ENCODE measurements around the gene PRR3.
A peak's percentile ranks its signal among the peaks of the same experiment; 100 is the strongest.

PRR3 gene

DNA sequence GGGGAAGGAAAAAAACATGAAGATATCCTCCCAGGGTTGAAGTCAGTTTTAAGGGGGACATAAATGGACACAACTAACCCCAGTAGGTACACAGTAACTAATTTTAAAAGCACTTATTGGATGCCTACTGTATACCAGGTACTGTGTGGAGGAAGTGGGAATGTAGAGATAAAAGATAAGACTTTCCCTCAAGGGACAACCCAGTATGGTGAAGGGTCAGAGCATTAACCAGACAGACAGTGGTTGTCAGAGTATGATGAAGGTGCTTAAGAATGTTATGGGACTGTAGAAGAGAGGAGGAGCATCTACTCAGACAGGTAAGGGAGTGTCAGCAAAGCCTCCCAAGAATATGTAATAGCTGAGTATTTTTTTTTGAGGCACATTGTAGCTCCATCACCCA lies 15.1 kb downstream of the PRR3 start:
- no peak for ATAC-seq

DNA sequence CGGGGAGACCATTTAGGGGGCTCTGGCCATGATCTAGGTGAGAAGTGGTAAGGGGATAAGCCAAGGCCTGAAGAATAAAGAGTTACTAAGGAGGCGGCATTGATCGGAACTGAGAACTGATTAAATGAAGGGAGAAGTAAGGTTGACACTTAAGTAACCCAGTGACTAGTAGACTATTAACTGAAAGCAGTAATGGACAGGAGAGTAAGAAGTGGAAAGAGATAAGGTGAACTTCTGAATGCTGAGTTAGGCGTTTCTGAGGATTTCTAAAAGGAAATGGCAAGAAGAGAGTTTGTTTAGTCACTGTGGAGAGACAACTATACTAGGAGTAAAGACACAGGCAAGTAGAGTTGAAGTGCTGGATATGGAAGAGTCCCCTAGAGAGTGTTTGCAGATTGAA lies 16.0 kb downstream of the PRR3 start:
- ATAC-seq: no peak

DNA sequence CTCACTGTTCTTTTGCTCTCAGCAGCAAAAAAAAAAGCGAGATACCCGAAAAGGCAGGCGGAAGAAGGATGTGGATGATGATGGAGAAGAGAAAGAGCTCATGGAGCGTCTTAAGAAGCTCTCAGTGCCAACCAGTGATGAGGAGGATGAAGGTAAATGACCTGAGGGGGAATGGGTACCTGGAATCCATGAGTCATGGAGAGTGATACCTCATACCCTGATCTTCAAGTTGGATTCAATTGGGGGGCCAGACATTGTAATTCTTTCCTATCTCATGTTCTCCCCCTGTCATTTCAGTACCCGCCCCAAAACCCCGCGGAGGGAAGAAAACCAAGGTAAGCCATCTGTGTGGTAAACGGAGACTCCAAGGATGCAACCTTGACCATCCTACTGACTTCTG lies 21.0 kb downstream of the PRR3 start:
- no peak for ATAC-seq

DNA sequence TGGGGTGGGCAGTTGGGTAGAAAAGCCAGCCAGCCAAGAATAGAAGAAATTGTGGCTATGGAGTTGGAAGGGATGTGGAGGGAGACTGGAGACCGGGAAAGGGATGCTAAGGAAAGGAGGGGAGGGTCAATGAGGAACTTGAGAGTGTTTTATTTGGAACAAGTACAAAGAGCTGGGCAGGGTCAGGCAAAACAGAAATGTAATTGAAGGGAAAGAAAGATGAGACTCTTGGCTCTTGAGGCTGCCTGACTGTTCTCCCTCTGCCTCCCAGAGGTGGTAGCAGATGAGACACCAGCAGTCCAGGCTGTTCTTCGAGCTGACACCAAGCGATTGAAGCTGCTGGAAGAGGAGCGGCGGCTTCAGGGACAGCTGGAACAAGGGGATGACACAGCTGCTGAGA lies 26.8 kb downstream of the PRR3 start:
- ATAC-seq: no peak

DNA sequence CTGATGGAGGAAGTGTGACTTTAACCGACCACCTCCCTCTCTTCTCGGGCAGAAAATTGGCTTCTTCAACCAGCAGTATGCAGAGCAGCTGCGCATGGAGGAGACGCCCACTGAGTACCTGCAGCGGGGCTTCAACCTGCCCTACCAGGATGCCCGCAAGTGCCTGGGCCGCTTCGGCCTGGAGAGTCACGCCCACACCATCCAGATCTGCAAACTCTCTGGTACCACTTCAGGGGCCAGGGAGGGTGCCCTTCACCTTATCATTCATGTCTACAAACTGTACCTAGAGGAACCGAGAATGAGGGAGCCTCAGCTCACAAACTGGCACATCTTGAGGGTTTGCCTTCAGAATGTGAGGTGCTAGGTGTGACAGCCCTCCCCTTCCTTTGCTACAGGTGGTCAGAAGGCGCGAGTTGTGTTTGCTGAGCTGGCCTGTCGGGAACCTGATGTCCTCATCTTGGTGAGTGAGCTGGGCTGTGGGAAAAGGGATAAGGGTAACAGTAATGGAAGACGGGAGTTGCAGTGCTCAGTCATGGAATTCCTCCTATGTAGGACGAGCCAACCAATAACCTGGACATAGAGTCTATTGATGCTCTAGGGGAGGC lies 32.8 kb downstream of the PRR3 start:
- no peak for ATAC-seq

DNA sequence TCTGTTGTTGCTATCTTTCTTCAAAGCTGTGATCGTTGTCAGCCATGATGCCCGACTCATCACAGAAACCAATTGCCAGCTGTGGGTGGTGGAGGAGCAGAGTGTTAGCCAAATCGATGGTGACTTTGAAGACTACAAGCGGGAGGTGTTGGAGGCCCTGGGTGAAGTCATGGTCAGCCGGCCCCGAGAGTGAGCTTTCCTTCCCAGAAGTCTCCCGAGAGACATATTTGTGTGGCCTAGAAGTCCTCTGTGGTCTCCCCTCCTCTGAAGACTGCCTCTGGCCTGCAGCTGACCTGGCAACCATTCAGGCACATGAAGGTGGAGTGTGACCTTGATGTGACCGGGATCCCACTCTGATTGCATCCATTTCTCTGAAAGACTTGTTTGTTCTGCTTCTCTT lies 33.4 kb downstream of the PRR3 start:
- ATAC-seq: peak in 1 of 2 donors; percentile 34

DNA sequence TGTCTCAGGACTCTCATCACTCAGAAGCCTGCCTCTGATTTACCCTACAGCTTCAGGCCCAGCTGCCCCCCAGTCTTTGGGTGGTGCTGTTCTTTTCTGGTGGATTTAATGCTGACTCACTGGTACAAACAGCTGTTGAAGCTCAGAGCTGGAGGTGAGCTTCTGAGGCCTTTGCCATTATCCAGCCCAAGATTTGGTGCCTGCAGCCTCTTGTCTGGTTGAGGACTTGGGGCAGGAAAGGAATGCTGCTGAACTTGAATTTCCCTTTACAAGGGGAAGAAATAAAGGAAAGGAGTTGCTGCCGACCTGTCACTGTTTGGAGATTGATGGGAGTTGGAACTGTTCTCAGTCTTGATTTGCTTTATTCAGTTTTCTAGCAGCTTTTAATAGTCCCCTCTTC lies 33.9 kb downstream of the PRR3 start:
- peak in 1 of 2 donors; percentile 18 for ATAC-seq

DNA sequence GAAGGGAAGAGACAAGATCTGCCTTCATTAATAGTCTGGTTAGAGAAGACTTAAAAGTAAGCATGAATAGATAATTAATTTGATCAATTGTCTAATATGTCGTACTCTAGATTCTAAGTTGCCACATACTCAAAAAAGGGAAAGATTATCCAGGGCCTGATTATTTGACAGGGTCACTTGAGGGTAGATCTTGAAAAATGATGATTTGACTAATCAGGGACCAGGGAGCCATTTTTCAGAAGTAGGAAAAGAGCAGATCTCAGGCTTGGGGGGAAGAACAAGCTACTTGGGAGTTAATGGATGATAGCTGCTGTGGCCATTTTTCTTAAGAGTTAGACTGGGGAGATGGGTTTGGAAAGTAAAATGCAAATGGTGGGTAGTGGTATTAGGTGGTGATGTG lies 35.2 kb downstream of the PRR3 start:
- ATAC-seq: no peak

DNA sequence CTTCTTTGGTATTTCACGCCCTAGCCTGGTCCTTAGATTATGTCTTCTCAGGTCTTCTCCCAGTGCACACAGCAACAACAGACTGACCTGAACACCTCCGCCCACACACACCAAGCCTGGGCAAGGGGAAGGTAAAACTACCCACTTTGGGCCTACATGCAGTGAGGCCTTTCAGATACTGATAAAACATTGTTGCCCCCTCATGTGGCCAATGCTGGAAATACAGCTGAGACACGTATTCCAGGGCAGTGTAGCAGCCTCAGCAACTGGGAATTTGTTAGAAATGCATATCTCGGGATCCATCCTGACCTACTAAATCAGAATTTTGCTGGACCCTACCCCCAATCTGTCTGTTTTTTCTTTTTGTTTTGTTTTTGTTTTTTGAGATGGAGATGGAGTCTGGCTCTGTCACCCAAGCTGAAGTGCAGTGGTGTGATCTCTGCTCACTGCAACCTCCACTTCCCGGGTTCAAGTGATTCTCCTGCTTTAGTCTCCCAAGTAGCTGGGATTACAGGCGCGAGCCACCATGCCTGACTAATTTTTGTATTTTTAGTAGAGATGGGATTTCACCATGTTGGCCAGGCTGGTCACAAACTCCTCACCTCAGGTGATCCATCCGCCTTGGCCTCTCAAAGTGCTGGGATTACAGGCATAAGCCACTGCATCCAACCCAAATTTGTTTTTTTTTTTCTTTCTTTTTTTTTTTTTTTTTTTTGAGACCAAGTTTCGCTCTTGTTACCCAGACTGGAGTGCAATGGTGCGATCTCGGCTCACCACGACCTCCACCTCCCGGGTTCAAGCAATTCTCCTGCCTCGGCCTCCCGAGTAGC lies 40.4 kb downstream of the PRR3 start:
- ATAC-seq: peak; percentile 76 to 81

DNA sequence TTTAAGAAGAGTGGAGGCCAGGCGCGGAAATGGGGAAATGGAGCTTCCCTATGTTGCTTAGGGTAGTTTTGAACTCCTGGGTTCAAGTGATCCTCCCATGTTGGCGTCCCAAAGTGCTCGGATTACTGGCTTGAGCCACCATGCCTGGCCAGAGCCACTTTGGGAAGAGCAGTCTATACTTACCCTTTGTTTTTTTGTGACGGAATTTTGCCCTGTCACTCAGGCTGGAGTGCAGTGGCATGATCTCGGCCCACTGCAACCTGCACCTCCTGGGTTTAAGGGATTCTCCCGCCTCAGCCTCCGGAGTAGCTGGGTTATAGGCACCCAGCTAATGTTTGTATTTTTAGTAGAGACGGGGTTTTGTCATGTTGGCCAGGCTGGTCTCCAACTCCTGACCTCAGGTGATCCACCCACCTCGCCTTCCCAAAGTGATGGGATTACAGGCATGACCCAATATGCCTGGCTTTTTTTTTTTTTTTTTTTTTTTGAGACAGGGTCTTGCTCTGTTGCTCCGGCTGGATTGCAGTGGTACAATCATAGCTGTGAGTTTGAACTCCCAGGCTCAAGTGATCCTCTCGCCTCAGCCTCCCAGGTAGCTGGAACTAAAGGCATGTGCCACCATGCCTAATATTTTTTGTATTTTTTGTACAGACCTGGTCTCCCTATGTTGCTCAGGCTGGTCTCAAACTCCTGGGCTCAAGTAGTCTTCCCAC lies 42.0 kb downstream of the PRR3 start:
- no peak for ATAC-seq

DNA sequence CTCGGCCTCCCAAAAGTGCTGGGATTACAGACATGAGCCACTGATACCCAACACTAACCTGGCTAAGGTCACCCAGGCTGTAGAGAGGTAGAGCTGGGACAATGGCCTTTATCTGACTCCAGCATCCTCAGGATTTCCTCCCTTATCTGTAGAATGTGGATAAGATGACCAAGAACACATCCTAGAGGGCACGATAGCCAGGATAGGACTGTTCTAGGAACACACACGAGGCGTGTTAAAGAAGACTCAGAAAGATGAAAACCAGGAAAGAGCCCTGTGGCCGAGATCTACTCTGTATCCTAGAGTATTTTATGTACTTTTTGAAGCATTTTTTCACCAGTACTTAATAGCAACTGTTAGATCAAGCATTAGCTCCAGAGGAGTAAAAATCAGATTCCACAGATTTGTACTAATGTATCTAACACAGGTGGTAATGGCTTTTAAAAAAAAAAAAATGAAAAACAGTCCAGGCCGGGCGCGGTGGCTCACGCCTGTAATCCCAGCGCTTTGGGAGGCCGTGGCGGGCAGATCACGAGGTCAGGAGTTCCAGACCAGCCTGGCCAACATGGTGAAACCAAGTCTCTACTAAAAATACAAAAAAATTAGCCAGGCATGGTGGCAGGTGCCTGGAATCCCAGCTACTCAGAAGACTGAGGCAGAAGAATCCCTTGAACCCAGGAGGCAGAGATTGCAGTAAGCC lies 42.7 kb downstream of the PRR3 start:
- ATAC-seq: no peak

DNA sequence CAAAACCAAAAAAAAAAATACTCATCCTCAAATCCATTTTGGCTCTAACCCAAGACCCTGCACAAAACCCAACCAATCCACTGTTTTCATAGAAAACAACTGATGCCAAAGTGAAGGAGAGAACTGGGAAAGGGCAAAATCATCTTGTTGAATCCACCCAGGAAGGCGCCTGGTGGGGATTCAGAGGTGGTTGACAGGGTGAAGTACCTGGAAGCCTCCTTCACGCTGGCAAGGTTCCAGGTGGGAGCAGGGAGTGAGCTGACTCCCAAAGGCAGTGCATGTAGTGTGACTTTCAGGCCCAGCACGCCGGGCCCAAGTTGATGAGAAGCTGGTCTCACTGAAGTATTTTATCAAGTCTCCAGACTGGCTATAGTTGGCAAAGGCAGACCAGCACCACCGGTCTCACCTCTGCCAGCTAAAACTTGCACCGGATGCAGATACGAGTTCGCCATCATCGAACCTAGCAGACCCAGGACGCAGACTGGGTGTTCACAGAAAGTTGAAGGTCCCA lies 43.4 kb downstream of the PRR3 start:
- ATAC-seq: no peak

DNA sequence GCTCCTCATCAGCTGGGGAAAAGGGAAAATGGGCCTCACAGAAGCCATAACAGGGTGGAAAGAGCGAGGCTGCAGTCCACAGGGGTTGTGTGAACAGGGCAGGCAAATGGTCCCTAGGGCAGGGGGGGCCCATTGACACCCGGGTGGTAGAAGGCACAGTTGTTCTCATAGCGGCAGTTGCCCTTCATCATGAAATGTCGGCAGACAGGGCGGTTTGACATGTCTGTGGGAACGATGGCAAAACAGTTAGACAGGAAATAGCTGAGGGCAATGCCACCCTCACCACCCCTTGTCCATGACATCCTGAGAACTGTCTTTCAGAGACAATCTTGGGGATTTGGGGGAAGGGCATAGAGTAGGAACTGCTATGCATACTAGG lies 44.3 kb downstream of the PRR3 start:
- no peak for ATAC-seq

DNA sequence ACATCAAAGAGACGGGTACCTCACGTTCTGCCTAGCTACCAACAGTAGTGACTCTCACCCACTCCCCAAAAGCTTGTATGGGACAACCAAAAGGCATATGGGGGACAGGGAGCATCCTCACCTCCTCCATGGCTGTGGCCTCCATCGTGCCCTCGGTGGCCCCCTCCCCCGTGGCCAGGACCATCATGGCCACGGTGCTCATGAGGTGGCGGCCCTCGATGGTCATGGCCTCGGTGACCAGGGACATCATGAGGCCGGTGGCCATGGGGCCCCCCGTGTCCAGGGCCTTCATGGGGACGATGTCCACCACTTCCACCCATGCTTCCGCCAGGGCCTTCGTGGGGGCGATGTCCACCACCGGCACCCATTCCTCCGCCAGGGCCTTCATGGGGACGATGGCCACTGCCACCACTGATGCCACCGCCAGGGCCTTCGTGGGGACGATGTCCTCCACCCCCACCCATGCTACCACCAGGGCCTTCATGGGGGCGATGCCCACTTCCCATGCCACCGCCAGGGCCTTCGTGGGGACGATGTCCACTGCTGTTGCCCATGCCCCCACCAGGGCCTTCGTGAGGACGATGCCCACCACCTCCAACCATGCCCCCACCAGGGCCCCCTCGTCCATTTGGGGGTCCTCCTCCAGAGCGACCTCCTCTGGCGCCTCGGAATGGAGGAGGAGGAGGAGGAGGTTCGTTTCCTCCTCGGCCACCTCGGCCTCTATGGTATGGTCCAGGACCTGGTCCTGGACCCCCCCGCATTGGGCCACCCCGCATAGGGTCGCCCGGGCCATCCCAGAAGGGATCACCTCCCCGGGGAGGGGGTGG lies 44.9 kb downstream of the PRR3 start:
- ATAC-seq: no peak

DNA sequence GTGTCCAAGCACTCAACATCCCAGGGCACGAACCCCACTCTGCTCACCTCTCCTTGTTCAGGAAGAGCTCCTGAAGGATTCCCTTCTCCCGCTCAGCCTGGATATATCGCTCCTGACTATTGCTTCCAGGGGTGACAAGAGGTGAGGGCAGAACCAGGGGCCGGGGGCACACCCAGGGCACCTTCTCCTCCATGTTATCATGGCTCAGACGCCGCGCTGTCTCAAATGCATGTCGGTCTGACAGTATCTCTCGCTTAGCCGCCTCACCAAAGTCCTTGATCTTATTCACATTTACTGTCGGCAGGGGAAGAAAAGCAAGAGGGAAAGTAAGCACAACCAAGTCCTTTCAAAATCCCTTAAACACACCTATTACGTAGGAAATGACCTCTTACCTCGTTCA lies 46.9 kb downstream of the PRR3 start:
- ATAC-seq: no peak

DNA sequence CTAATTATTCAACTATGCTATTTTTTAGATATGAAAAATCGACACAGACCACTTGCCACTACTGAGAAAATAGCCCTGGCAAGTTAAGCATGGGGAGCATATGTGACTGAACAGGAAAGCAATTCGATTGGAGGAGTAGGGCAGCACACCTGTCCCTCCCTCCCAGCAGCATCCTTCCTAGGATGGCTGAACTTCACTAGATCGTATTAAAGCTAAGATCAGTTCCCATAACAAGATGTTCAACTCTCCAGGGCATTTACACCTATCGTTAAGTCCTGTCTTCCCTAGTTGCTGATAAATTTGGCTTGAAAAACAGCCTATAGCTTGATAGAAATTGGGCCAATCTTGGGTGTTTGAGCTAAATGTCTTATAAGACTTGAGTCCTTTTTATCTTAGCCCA lies 53.0 kb downstream of the PRR3 start:
- no peak for ATAC-seq

DNA sequence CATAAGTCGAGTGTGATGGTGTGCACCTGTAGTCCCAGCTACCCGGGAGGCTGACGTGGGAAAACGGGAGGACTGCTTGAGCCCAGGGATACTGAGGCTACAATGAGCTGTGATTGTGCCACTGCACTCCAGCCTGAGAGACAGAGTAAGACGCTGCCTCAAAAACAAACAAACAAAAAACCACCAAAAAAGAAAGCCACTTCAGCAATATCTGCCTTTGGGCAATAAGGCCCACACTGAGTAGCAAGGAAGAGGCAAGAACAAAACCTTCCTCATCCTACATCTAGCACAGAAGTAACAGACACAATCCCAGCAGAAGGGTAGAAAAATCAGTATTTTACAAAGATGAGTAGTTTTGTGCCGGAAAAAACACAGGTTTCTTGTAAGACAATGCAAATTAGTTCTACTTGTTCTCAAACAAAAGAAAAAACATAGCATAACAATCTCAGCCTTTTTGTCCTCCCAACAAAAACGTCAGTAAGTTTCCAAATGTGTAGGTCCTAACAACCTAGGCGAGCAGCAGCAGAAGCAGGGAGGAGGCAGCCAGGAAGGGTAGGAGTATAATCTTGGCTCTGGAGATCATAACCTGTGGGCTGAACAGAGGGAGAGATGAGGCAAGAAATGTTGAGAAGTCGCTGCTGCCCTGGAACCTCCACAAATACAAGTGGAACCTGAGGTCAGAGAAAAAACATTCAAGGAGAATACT lies 54.2 kb downstream of the PRR3 start:
- ATAC-seq: no peak

DNA sequence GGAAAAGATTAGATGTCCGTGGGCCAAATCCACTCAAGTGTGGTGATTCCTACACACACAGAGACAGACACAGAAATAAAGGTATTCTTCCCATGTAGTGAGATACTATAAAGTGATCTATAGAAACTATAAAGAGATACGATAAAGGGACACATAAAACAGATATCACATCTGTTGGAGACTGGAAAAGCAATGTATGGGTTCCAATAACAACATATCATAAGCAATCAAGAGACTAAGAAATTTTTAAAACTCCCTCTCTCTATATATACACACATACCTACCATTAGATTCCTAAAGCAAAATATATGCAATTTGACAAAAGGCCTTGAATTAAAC lies 54.7 kb downstream of the PRR3 start:
- no peak for ATAC-seq

DNA sequence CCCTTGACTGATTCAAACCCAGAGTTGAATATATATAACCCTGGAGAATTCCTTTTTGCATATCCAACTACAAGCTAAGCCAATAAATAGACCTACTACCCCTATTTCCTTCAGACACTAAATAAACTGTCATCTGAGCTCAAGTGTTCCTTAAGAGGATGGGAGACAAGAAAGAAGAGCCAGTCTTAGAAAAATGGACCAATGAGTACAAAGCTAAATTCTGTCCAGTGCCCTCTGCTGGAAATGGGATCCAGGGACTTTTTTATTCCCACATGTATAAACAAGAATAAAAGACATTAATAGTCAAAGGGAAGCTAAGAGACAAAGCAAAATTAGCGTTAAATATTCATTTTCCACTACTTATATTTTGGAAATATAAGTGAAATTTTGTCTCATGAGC lies 55.1 kb downstream of the PRR3 start:
- no peak for ATAC-seq

DNA sequence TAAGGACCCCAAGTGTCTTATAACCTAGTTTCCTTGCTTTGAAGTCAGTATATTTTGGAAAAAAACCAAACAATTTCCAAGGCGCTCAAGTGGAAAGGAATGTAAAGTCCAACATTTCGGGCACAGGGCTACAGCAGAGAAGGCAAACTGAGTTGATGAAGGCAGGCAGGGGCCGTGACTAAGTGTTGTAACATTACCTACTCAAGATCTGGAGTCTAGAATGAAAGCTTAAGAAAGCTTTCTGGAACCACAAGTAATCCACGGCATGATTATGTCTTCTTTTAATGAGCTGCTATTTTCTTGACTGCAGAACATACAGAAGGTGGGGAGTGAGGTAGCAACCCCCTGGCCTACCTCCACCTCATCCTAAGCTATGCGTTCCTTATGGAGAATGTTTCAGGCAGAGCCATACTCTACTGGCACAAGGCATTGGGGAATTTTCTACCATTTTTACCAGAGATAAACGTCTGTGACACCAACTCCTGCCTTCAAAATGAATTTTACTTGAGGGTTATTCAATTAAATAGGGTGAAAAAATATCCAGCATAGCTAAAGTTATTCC lies 55.7 kb downstream of the PRR3 start:
- no peak for ATAC-seq
